D721Med (cell line): ENCODE results near the gene PIP5KL1.

Source experiments
- DNase-seq: peaks from one replicate; pipeline ENCODE4 v3.0.0; 2011; ENCODE audit warnings: low spot score; ENCODE audit not compliant: insufficient read length
- FAIRE-seq: peaks from 2 replicates; lab custom pipeline; 2011; peaks lifted over from hg19 to GRCh38; lab: Jason Lieb, UNC
- TF ChIP-seq, protein P1 (sequence below): IDR thresholded peaks from 2 replicates; pipeline ENCODE4 v1.5.1; 2012; ENCODE audit warnings: mild to moderate bottlenecking, control low read depth; ENCODE audit not compliant: insufficient read depth; ENCODE audit errors: missing control alignments

PIP5KL1 gene

DNA sequence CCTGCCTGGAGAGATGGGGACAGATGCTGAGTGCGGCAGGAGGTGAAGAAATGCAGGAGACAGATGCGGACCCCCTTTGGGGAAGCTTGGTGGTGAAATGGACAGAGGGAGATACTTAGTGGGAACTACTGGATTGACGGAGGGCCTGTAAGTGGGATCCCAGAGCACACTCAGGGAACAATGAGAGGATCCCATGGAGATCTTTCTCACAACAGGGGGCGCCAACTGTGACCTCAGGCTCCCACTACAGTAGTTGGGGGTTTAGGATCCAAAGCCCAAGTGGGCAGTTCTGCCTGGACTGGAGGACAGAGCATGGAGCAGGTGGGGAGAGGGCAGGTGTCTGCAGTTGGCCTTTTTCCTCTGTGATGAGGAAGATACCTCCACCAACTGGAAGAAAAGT lies 3.7 kb upstream of the PIP5KL1 start:
- TF ChIP-seq, protein P1, sequence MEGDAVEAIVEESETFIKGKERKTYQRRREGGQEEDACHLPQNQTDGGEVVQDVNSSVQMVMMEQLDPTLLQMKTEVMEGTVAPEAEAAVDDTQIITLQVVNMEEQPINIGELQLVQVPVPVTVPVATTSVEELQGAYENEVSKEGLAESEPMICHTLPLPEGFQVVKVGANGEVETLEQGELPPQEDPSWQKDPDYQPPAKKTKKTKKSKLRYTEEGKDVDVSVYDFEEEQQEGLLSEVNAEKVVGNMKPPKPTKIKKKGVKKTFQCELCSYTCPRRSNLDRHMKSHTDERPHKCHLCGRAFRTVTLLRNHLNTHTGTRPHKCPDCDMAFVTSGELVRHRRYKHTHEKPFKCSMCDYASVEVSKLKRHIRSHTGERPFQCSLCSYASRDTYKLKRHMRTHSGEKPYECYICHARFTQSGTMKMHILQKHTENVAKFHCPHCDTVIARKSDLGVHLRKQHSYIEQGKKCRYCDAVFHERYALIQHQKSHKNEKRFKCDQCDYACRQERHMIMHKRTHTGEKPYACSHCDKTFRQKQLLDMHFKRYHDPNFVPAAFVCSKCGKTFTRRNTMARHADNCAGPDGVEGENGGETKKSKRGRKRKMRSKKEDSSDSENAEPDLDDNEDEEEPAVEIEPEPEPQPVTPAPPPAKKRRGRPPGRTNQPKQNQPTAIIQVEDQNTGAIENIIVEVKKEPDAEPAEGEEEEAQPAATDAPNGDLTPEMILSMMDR = no peak
- no peak for FAIRE-seq
- no peak for DNase-seq

DNA sequence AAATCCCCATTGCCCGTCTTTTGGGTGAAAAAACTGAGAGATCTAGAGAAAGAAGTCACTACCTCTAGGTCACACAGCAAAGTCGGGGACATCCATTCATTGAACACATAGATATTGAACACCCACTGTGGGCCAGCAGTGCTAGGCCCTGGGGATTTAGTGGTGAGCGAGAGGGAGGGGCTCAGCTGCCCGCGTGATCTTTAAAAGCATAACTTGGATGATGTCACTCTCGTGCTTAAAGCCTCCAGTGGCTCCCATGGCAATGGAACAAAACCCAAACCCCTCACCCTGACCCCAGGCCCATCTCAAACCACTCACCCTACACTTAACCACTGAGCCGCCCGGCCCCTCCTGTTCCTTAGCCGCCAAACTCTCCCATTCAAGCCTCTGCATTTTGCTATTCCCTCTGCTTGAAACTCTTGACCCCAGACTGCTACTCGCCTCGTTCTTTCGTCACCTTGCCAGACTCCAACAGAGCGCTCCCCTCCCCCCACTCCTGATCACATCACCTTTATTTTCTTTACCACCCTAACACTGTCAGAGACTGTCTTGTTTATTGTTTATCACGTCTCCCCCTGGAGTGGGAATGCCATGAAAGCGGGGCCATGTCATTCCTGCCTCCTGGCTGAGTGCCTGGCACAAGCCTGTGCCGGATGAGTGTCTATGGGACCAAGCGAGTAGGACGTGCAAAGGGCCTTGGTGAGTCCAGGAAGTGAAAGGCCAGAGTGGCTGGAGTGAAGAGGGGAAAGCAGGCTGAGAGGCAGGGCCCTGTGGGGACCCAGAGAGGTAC lies 710 bp upstream of the PIP5KL1 start:
- DNase-seq (no peak), FAIRE-seq (no peak)

GRCh38 chr9:127929625-127929979 lies 975 bp downstream of the PIP5KL1 start:
- DNase-seq (no peak), FAIRE-seq (no peak)
- TF ChIP-seq, protein P1 = no peak

More for the DNA sequence above, 710 bp upstream of the PIP5KL1 start:
- TF ChIP-seq, protein P1 = no peak

GRCh38 chr9:127928676-127929624 lies 1.6 kb downstream of the PIP5KL1 start:
- TF ChIP-seq, protein P1 = no peak
- FAIRE-seq (no peak), DNase-seq (no peak)

- FAIRE-seq = no peak
- TF ChIP-seq, protein P1 = no peak
- no peak for DNase-seq
Observed at GRCh38 chr9:127927988-127928675, 2.4 kb downstream of the PIP5KL1 start.

DNA sequence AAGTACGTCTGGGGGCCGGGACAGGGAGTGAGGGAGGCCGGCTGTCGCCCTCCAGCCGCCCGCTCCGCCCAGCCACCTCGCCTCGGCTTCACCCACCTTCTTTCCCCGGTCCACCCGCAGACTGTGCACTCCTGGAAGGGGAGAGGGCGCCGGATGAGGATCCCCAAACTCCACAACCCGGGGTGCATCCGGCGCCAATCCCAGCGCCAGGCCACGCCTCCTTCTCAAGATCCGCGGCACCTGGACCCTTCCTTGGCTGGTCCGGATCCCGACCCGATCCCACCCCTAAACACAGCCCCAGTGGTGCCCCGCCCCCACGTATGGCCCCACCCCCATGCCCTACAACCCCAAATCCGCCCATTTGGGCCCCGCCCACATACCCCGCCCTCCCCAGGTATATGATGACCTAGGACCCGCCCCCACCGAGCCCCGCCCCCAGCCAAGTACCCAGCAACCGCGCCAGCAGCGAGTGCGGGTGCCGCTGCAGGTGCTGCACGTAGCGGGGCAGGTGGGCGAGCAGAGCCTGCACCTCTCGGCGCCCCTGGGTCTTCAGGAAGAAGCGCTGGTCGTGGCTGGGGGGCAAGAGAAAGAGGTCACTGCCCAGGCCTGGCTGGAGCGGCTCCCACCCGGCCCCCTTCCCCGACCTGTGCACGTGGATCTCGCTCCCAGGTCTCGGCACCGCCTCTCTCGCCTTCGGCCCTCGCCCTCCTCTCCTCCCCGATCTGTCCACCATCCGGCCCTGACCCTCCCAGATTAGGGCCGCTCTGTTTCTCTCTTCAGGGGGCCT lies 3.2 kb downstream of the PIP5KL1 start:
- DNase-seq = no peak
- TF ChIP-seq, protein P1 = no peak
- no peak for FAIRE-seq
